Esophagus muscularis mucosa (tissue), 4 donors: ENCODE measurements around the gene FBXL19. TPM values are rescaled to one million over a fixed set of nuclear protein-coding genes. Genes with fewer than 3 reads are reported as not detected.

Experiments used
- DNase-seq: peaks from one replicate; pipeline ENCODE4 v3.0.0-alpha.2; 2017; ENCODE audit errors: extremely low spot score
- H3K27ac ChIP-seq, 4 donors: fragments of 200-600 bp; sonication (generic); replicated peaks in 1 of 4; 1 replicate in 3 of 4; 2 replicates in 1 of 4; pipeline ENCODE4 v1.5.1; 2016 to 2019; ENCODE audit warnings: mild to moderate bottlenecking in 1 of 4
- H3K27me3 ChIP-seq, 4 donors: fragments of 200-600 bp; sonication (generic); one replicate each; pipeline versions ENCODE4 v1.5.1 to v1.6.0; 2016 to 2019
- H3K36me3 ChIP-seq, 4 donors: fragments of 200-600 bp; sonication (generic); one replicate each; pipeline ENCODE4 v1.5.1; 2016 to 2019
- H3K4me1 ChIP-seq, 4 donors: fragments of 200-600 bp; sonication (generic); one replicate each; pipeline ENCODE4 v1.5.1; 2016 to 2019
- H3K4me3 ChIP-seq, 4 donors: fragments of 200-600 bp; sonication (generic); 1 replicate in 2 of 4; 2 replicates in 2 of 4; pipeline ENCODE4 v1.5.1; 2016 to 2019; ENCODE audit warnings: mild to moderate bottlenecking in 4 of 4, moderate library complexity in 1 of 4
- H3K9me3 ChIP-seq, 4 donors: fragments of 200-600 bp; sonication (generic); 1 replicate in 3 of 4; 2 replicates in 1 of 4; pipeline ENCODE4 v1.5.1; 2016 to 2019
- CTCF ChIP-seq, 3 experiments: fragments of 200-600 bp in 2 of 3; fragments of 450-650 bp in 1 of 3; sonication (generic) in 2 of 3; IDR thresholded peaks; one replicate each; pipeline ENCODE4 v1.5.1; 2017 to 2019; ENCODE audit warnings: antibody characterized with exemption in 3 of 3, mild to moderate bottlenecking in 2 of 3, moderate library complexity in 1 of 3
- EP300 ChIP-seq: sonication (generic); formaldehyde crosslinking; IDR thresholded peaks from one replicate; pipeline ENCODE4 v1.6.1; 2017; ENCODE audit warnings: antibody characterized with exemption
- POLR2A ChIP-seq: fragments of 450-650 bp; IDR thresholded peaks from one replicate; pipeline ENCODE4 v1.6.1; 2017; ENCODE audit warnings: antibody characterized with exemption, moderate library complexity, mild to moderate bottlenecking, low read depth
- POLR2AphosphoS5 ChIP-seq, 2 donors: sonication (generic); formaldehyde crosslinking; IDR thresholded peaks; one replicate each; pipeline ENCODE4 v1.6.1; 2017; ENCODE audit warnings: antibody characterized with exemption in 2 of 2
- WGBS: methylation state at CpG from one replicate; pipeline ENCODE4 v1.1.5; 2018; 5-methylcytosine and 5-hydroxymethylcytosine counted together
- intact Hi-C: fragments of 100-400 bp; cut with DNase I; formaldehyde crosslinking; loops from one replicate; pipeline ENCODE4 v1.15.1; 2023
- total RNA-seq, 4 donors: library from RNA; depleted of rRNA; stranded (reverse); fragments of >200 nt; gene quantifications; one replicate each; pipeline versions ENCODE4 v1.1.0 to v1.2.1, GENCODE V29; 2016

FBXL19 gene
- total RNA-seq, 4 donors from 2014 or later = 12.1 to 28.1 (median 17.7) TPM

- WGBS = 60% methylated on average over 2 of the region's 2 CpGs
- TF ChIP-seq POLR2AphosphoS5 (IDR thresholded peaks at IDR 0.05) (no peak), POLR2A (no peak), EP300 (no peak), CTCF (IDR thresholded peaks at IDR 0.05) (no peak)
- H3K36me3 ChIP-seq = peaks cover 0 to 5% (median 2%) of the 10 kb centered on the region in 4 donors
- intact Hi-C loops = loop anchor here (2.0 kb wide), 1 partner anchor 76 kb away; no protein-coding TSS in a partner anchor
- H3K27me3 ChIP-seq = no peaks in the 10 kb centered on the region
- no peak for DNase-seq
- peak overlapping the region in 3 of 4 donors; percentile 93 to 96 (median 95) for H3K27ac ChIP-seq
- no peak overlapping the region for H3K4me3 ChIP-seq
- peaks cover 16 to 38% (median 32%) of the 10 kb centered on the region in 4 donors for H3K4me1 ChIP-seq
- H3K9me3 ChIP-seq = no peaks in the 10 kb centered on the region
These were observed 2.5 kb upstream of the FBXL19 start for GRCh38 chr16:30920891-30921290.

GRCh38 chr16:30921459-30921747 lies 2.0 kb upstream of the FBXL19 start:
- H3K27me3 ChIP-seq = no peaks in the 10 kb centered on the region
- DNase-seq = no peak
- intact Hi-C loops = loop anchor here (2.0 kb wide), 1 partner anchor 77 kb away; no protein-coding TSS in a partner anchor
- peak overlapping the region; percentile 87 to 96 (median 94) for H3K27ac ChIP-seq
- H3K36me3 ChIP-seq = peaks cover 0 to 10% (median 4%) of the 10 kb centered on the region in 4 donors
- H3K4me3 ChIP-seq = peak overlapping the region; percentile 62 to 83 (median 76)
- H3K4me1 ChIP-seq = peaks cover 16 to 43% (median 32%) of the 10 kb centered on the region in 4 donors
- TF ChIP-seq CTCF (IDR thresholded peaks at IDR 0.05) (no peak), POLR2A (no peak), EP300 (no peak), POLR2AphosphoS5 (IDR thresholded peaks at IDR 0.05) (no peak)
- 32% methylated on average over 6 of the region's 6 CpGs for WGBS
- H3K9me3 ChIP-seq = no peaks in the 10 kb centered on the region

- peak overlapping the region; percentile 87 to 96 (median 94) for H3K27ac ChIP-seq
- intact Hi-C loops = loop anchor here (2.0 kb wide), 1 partner anchor 77 kb away; no protein-coding TSS in a partner anchor
- peaks cover 16 to 48% (median 32%) of the 10 kb centered on the region in 4 donors for H3K4me1 ChIP-seq
- TF ChIP-seq POLR2AphosphoS5 (IDR thresholded peaks at IDR 0.05) = peak in 1 of 2 donors; percentile 31
- TF ChIP-seq EP300 = no peak
- no peak for TF ChIP-seq POLR2A
- peak; percentile 87 to 94 (median 91) for TF ChIP-seq CTCF (IDR thresholded peaks at IDR 0.05)
- WGBS = 0% methylated on average over 25 of the region's 37 CpGs
- H3K27me3 ChIP-seq = no peaks in the 10 kb centered on the region
- DNase-seq = peak; percentile 97
- peak overlapping the region; percentile 62 to 83 (median 76) for H3K4me3 ChIP-seq
- no peaks in the 10 kb centered on the region for H3K9me3 ChIP-seq
- H3K36me3 ChIP-seq = peaks cover 0 to 15% (median 6%) of the 10 kb centered on the region in 4 donors
These were observed 1.5 kb upstream of the FBXL19 start for GRCh38 chr16:30921748-30922419.

GRCh38 chr16:30922420-30922959 lies 882 bp upstream of the FBXL19 start:
- intact Hi-C loops = no loop called here
- peak; percentile 100 for DNase-seq

More at GRCh38 chr16:30922420-30922959, 882 bp upstream of the FBXL19 start:
- TF ChIP-seq POLR2A = no peak
- no peak for TF ChIP-seq EP300
- peak in 1 of 3 experiments; percentile 5 for TF ChIP-seq CTCF (IDR thresholded peaks at IDR 0.05)
- peak; percentile 24 to 86 for TF ChIP-seq POLR2AphosphoS5 (IDR thresholded peaks at IDR 0.05)
- H3K9me3 ChIP-seq = no peaks in the 10 kb centered on the region
- 0% methylated on average over 30 of the region's 42 CpGs for WGBS
- peaks cover 17 to 54% (median 37%) of the 10 kb centered on the region in 4 donors for H3K4me1 ChIP-seq
- peak overlapping the region; percentile 87 to 96 (median 94) for H3K27ac ChIP-seq
- H3K27me3 ChIP-seq = no peaks in the 10 kb centered on the region
- peaks cover 0 to 21% (median 9%) of the 10 kb centered on the region in 4 donors for H3K36me3 ChIP-seq
- peak overlapping the region; percentile 62 to 83 (median 76) for H3K4me3 ChIP-seq
